Right lobe of liver (tissue), 4 donors: ENCODE results near the gene CDKAL1.

Experiments used
- CTCF ChIP-seq, 4 donors: fragments of 200-600 bp in 3 of 4; fragments of 450-650 bp in 1 of 4; IDR thresholded peaks; one replicate each; pipeline versions ENCODE4 v1.5.1 to v1.8.0; 2016 to 2022; ENCODE audit warnings: antibody characterized with exemption in 4 of 4, mild to moderate bottlenecking in 2 of 4
- POLR2A ChIP-seq: fragments of 450-650 bp; IDR thresholded peaks from one replicate; pipeline ENCODE4 v1.6.1; 2017; ENCODE audit warnings: antibody characterized with exemption, mild to moderate bottlenecking
- donor health status: DM: no; HTN: no; CAD: no.
- donor health status: DM: no; HTN: no; CAD: no.
- donor health status: DM: no; HTN: yes; CAD: no.

- TF ChIP-seq CTCF (IDR thresholded peaks at IDR 0.05): no peak
- TF ChIP-seq POLR2A: no peak
Measured at GRCh38 chr6:21159465-21159864, 625.2 kb downstream of the CDKAL1 start.
